NT2/D1 (cell line): ENCODE results near the gene PRKN.

Experiments used
- SUZ12 ChIP-seq: IDR thresholded peaks from 2 replicates; pipeline ENCODE4 v1.6.1; 2011; ENCODE audit not compliant: insufficient read length, insufficient read depth; ENCODE audit errors: extremely low read depth
- YY1 ChIP-seq: IDR thresholded peaks from 2 replicates; pipeline ENCODE4 v1.6.1; 2011; ENCODE audit not compliant: insufficient read length, insufficient read depth
- ZNF274 ChIP-seq: IDR thresholded peaks from 2 replicates; pipeline ENCODE4 v1.6.1; 2011; ENCODE audit warnings: mild to moderate bottlenecking, low read depth, low read length

DNA sequence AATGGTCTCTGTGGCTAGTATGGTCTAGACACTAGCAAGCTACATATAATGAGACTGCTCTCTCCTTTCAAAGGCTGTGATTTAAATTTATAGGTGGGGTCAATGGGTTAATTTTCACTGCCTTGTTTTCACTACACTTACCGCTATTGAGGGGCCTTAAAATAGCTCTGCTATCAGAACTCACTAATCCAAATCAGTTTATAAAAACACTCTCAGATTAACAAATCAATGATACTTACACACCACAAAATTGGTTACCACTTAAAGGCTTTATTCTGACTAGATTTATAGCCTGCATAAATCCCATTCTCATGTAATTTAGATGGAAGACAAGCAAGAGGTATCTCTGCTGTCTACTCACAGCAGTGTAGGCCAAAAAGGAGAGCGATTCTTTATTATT lies 1140.7 kb downstream of the PRKN start:
- TF ChIP-seq YY1, result no peak
- no peak for TF ChIP-seq ZNF274
- TF ChIP-seq SUZ12, result no peak
